ENCODE measurements around the gene CDS2. TPM values are rescaled to one million over a fixed set of nuclear protein-coding genes. Genes with fewer than 3 reads are reported as not detected.
A peak's percentile ranks its signal among the peaks of the same experiment; 100 is the strongest.

CDS2 gene
- total RNA-seq, 2 experiments from 2014 or later: 37.5 to 41.9 TPM

- Mint-ChIP-seq H3K4me1 (peaks cover 15% of the 10 kb centered on the region), H3K27me3 (no peaks in the 10 kb centered on the region), H3K9me3 (no peaks in the 10 kb centered on the region), H3K27ac (no peak overlapping the region), H3K4me3 (no peak overlapping the region), H3K36me3 (peaks cover 6% of the 10 kb centered on the region)
- no peak for DNase-seq
These were observed 69.3 kb downstream of the CDS2 start for GRCh38 chr20:5196149-5196548.

GRCh38 chr20:5197270-5197827 is 70.5 kb downstream of the CDS2 start:
- H3K36me3 Mint-ChIP-seq: peaks cover 6% of the 10 kb centered on the region
- H3K27me3 Mint-ChIP-seq: no peaks in the 10 kb centered on the region
- no peaks in the 10 kb centered on the region for H3K9me3 Mint-ChIP-seq
- H3K4me3 Mint-ChIP-seq: no peak overlapping the region
- peaks cover 11% of the 10 kb centered on the region for H3K4me1 Mint-ChIP-seq
- no peak overlapping the region for H3K27ac Mint-ChIP-seq
- no peak for DNase-seq

GRCh38 chr20:5197847-5198650 is 71.2 kb downstream of the CDS2 start:
- H3K4me1 Mint-ChIP-seq: peaks cover 4% of the 10 kb centered on the region
- H3K36me3 Mint-ChIP-seq: peaks cover 6% of the 10 kb centered on the region
- DNase-seq: no peak
- no peak overlapping the region for H3K4me3 Mint-ChIP-seq
- H3K27ac Mint-ChIP-seq: no peak overlapping the region
- no peaks in the 10 kb centered on the region for H3K9me3 Mint-ChIP-seq
- no peaks in the 10 kb centered on the region for H3K27me3 Mint-ChIP-seq

GRCh38 chr20:5198651-5198924 is 71.8 kb downstream of the CDS2 start:
- DNase-seq: no peak
- peaks cover 6% of the 10 kb centered on the region for H3K36me3 Mint-ChIP-seq

GRCh38 chr20:5203380-5203779 is 76.6 kb downstream of the CDS2 start:
- Mint-ChIP-seq H3K27ac (no peak overlapping the region), H3K4me3 (no peak overlapping the region), H3K4me1 (peaks cover 2% of the 10 kb centered on the region)

More at GRCh38 chr20:5198651-5198924, 71.8 kb downstream of the CDS2 start:
- no peaks in the 10 kb centered on the region for H3K27me3 Mint-ChIP-seq
- H3K4me3 Mint-ChIP-seq: no peak overlapping the region
- H3K27ac Mint-ChIP-seq: no peak overlapping the region
- no peaks in the 10 kb centered on the region for H3K4me1 Mint-ChIP-seq
- no peaks in the 10 kb centered on the region for H3K9me3 Mint-ChIP-seq

GRCh38 chr20:5205348-5206210 is 78.8 kb downstream of the CDS2 start:
- Mint-ChIP-seq H3K27ac (no peak overlapping the region), H3K4me3 (no peak overlapping the region), H3K36me3 (no peaks in the 10 kb centered on the region), H3K9me3 (no peaks in the 10 kb centered on the region), H3K4me1 (peaks cover 2% of the 10 kb centered on the region), H3K27me3 (no peaks in the 10 kb centered on the region)
- peak; percentile 60 for DNase-seq

More at GRCh38 chr20:5203380-5203779, 76.6 kb downstream of the CDS2 start:
- no peak for DNase-seq
- Mint-ChIP-seq H3K27me3 (no peaks in the 10 kb centered on the region), H3K36me3 (peaks cover 6% of the 10 kb centered on the region), H3K9me3 (no peaks in the 10 kb centered on the region)

- Mint-ChIP-seq H3K27ac (no peak overlapping the region), H3K27me3 (no peaks in the 10 kb centered on the region), H3K36me3 (no peaks in the 10 kb centered on the region), H3K4me1 (peaks cover 2% of the 10 kb centered on the region), H3K9me3 (no peaks in the 10 kb centered on the region), H3K4me3 (no peak overlapping the region)
- no peak for DNase-seq
These were observed 80.3 kb downstream of the CDS2 start for GRCh38 chr20:5207138-5207537.

GRCh38 chr20:5211803-5212714 is 85.3 kb downstream of the CDS2 start:
- H3K27ac Mint-ChIP-seq: no peak overlapping the region
- no peaks in the 10 kb centered on the region for H3K27me3 Mint-ChIP-seq
- no peak overlapping the region for H3K4me3 Mint-ChIP-seq
- peaks cover 1% of the 10 kb centered on the region for H3K36me3 Mint-ChIP-seq
- no peaks in the 10 kb centered on the region for H3K4me1 Mint-ChIP-seq
- H3K9me3 Mint-ChIP-seq: no peaks in the 10 kb centered on the region
- DNase-seq: no peak

- Mint-ChIP-seq H3K36me3 (peaks cover 2% of the 10 kb centered on the region), H3K27ac (no peak overlapping the region), H3K9me3 (no peaks in the 10 kb centered on the region), H3K4me1 (no peaks in the 10 kb centered on the region), H3K27me3 (no peaks in the 10 kb centered on the region), H3K4me3 (no peak overlapping the region)
- DNase-seq: no peak
These were observed 86.2 kb downstream of the CDS2 start for GRCh38 chr20:5212907-5213487.

GRCh38 chr20:5214826-5215225 is 88.0 kb downstream of the CDS2 start:
- Mint-ChIP-seq H3K4me1 (no peaks in the 10 kb centered on the region), H3K4me3 (no peak overlapping the region), H3K36me3 (peaks cover 2% of the 10 kb centered on the region), H3K27ac (no peak overlapping the region), H3K27me3 (no peaks in the 10 kb centered on the region), H3K9me3 (no peaks in the 10 kb centered on the region)
- no peak for DNase-seq

- Mint-ChIP-seq H3K27me3 (no peaks in the 10 kb centered on the region), H3K36me3 (peaks cover 2% of the 10 kb centered on the region)
These were observed 89.0 kb downstream of the CDS2 start for GRCh38 chr20:5215672-5216304.

GRCh38 chr20:5216663-5217062 is 89.9 kb downstream of the CDS2 start:
- H3K27ac Mint-ChIP-seq: no peak overlapping the region
- no peaks in the 10 kb centered on the region for H3K9me3 Mint-ChIP-seq
- no peak overlapping the region for H3K4me3 Mint-ChIP-seq
- no peak for DNase-seq
- peaks cover 2% of the 10 kb centered on the region for H3K36me3 Mint-ChIP-seq
- H3K4me1 Mint-ChIP-seq: no peaks in the 10 kb centered on the region
- no peaks in the 10 kb centered on the region for H3K27me3 Mint-ChIP-seq

More at GRCh38 chr20:5215672-5216304, 89.0 kb downstream of the CDS2 start:
- no peaks in the 10 kb centered on the region for H3K4me1 Mint-ChIP-seq
- H3K27ac Mint-ChIP-seq: no peak overlapping the region
- no peak overlapping the region for H3K4me3 Mint-ChIP-seq
- no peak for DNase-seq
- H3K9me3 Mint-ChIP-seq: no peaks in the 10 kb centered on the region

GRCh38 chr20:5217616-5218015 is 90.8 kb downstream of the CDS2 start:
- DNase-seq: no peak
- no peaks in the 10 kb centered on the region for H3K27me3 Mint-ChIP-seq
- no peaks in the 10 kb centered on the region for H3K9me3 Mint-ChIP-seq
- no peak overlapping the region for H3K27ac Mint-ChIP-seq
- H3K36me3 Mint-ChIP-seq: peaks cover 1% of the 10 kb centered on the region
- H3K4me3 Mint-ChIP-seq: no peak overlapping the region
- H3K4me1 Mint-ChIP-seq: no peaks in the 10 kb centered on the region
